C4-2B (cell line): ENCODE data around the gene CDKL4.

ENCODE experiments used
- CTCF ChIP-seq: fragments of 450-650 bp; conservative IDR thresholded peaks from 2 replicates; pipeline ENCODE4 v1.5.1; 2017; ENCODE audit warnings: mild to moderate bottlenecking
- ZFX ChIP-seq: fragments of 450-650 bp; IDR thresholded peaks from 2 replicates; pipeline ENCODE4 v1.6.1; 2017

GRCh38 chr2:39203382-39203781 is 40.4 kb downstream of the CDKL4 start:
- no peak for TF ChIP-seq CTCF
- TF ChIP-seq ZFX: no peak
